Fibroblast of lung (primary cell): Measurements from ENCODE around the gene STXBP6. TPM values are rescaled to one million over a fixed set of nuclear protein-coding genes. Genes with fewer than 3 reads are reported as not detected.

Source experiments
- DNase-seq, 2 donors: peaks; one replicate each; pipeline versions ENCODE4 v3.0.0 to v3.0.0-alpha.2; 2010; ENCODE audit warnings: low read depth in 2 of 2
- H2AFZ ChIP-seq: 2 replicates; pipeline ENCODE4 v1.5.1; 2012; ENCODE audit warnings: low read length, control low read depth, inconsistent platforms
- H3K27ac ChIP-seq: 2 replicates; pipeline ENCODE4 v1.5.1; 2011; ENCODE audit warnings: low read length, control low read depth; ENCODE audit not compliant: insufficient read depth
- H3K27me3 ChIP-seq: 2 replicates; pipeline ENCODE4 v1.5.1; 2011; ENCODE audit warnings: mild to moderate bottlenecking, low read length; ENCODE audit not compliant: control insufficient read depth, insufficient read depth
- H3K36me3 ChIP-seq: 2 replicates; pipeline ENCODE4 v1.5.1; 2011; ENCODE audit warnings: low read length; ENCODE audit not compliant: control insufficient read depth, insufficient read depth
- H3K4me1 ChIP-seq: 2 replicates; pipeline ENCODE4 v1.5.1; 2011; ENCODE audit warnings: low read length; ENCODE audit not compliant: control insufficient read depth, insufficient read depth; ENCODE audit errors: extremely low read depth
- H3K4me2 ChIP-seq: 2 replicates; pipeline ENCODE4 v1.5.1; 2011; ENCODE audit warnings: low read length, control low read depth; ENCODE audit not compliant: insufficient read depth; ENCODE audit errors: extremely low read depth
- H3K4me3 ChIP-seq, 4 experiments: fragments of 200-600 bp in 1 of 4; sonication (generic) in 1 of 4; replicated peaks in 1 of 4; 2 replicates each; pipeline ENCODE4 v1.5.1; 2011 to 2016; ENCODE audit warnings: low read length in 4 of 4, low read depth in 3 of 4, mild to moderate bottlenecking in 3 of 4, control low read depth in 2 of 4, inconsistent platforms in 1 of 4, mixed read lengths in 1 of 4; ENCODE audit not compliant: insufficient read depth in 1 of 4; ENCODE audit errors: control extremely low read depth in 1 of 4
- H3K79me2 ChIP-seq: 2 replicates; pipeline ENCODE4 v1.5.1; 2012; ENCODE audit warnings: mild to moderate bottlenecking, low read length, inconsistent platforms; ENCODE audit not compliant: control insufficient read depth, insufficient read depth
- H3K9ac ChIP-seq: 2 replicates; pipeline ENCODE4 v1.5.1; 2011; ENCODE audit warnings: mild to moderate bottlenecking, low read length, control low read depth; ENCODE audit not compliant: insufficient read depth
- H3K9me3 ChIP-seq: 2 replicates; pipeline ENCODE4 v1.5.1; 2012; ENCODE audit warnings: low read depth, low read length; ENCODE audit not compliant: control insufficient read depth, insufficient read depth
- H4K20me1 ChIP-seq: 2 replicates; pipeline ENCODE4 v1.5.1; 2011; ENCODE audit warnings: low read length; ENCODE audit not compliant: control insufficient read depth, insufficient read depth; ENCODE audit errors: extremely low read depth
- CTCF ChIP-seq, 2 donors: IDR thresholded peaks in 1 of 2; conservative IDR thresholded peaks in 1 of 2; 1 replicate in 1 of 2; 2 replicates in 1 of 2; pipeline ENCODE4 v1.5.1; 2011 to 2012; ENCODE audit warnings: low read length in 2 of 2, control low read depth in 1 of 2, inconsistent platforms in 1 of 2, low read depth in 1 of 2, mild to moderate bottlenecking in 1 of 2
- EZH2 ChIP-seq: IDR thresholded peaks from 2 replicates; pipeline ENCODE4 v1.5.1; 2012; ENCODE audit warnings: low read length, control low read depth, mild to moderate bottlenecking; ENCODE audit errors: missing control alignments
- polyA plus RNA-seq, 2 donors: library from polyadenylated mRNA; depleted of rRNA in 1 of 2; stranded (reverse) in 1 of 2; unstranded in 1 of 2; fragments of >200 nt; gene quantifications; 2 replicates each; pipeline ENCODE4 v1.2.1, GENCODE V29; 2011 to 2012; ENCODE audit warnings: missing spikeins in 1 of 2
- total RNA-seq: library from RNA; depleted of rRNA; stranded (reverse); fragments of >200 nt; gene quantifications from 2 replicates; pipeline ENCODE4 v1.2.1, GENCODE V29; 2014

STXBP6 gene
- total and polyA plus RNA-seq, 2 donors (not counting 1 experiment from before 2014, with no cell fraction given) = 4.5 to 17.8 TPM

- TF ChIP-seq EZH2 = no peak
- no peak overlapping the region for H3K27ac ChIP-seq
- H3K79me2 ChIP-seq = no peaks in the 10 kb centered on the region
- no peak overlapping the region for H3K9ac ChIP-seq
- no peak overlapping the region for H3K4me3 ChIP-seq
- no peaks in the 10 kb centered on the region for H3K27me3 ChIP-seq
- no peaks in the 10 kb centered on the region for H3K4me1 ChIP-seq
- H3K9me3 ChIP-seq = no peaks in the 10 kb centered on the region
- H4K20me1 ChIP-seq = no peaks in the 10 kb centered on the region
- H3K4me2 ChIP-seq = no peak overlapping the region
- no peak overlapping the region for H2AFZ ChIP-seq
- H3K36me3 ChIP-seq = no peaks in the 10 kb centered on the region
- DNase-seq = peak in 1 of 2 donors; percentile 80
Measured at GRCh38 chr14:24887623-24888304, 162.2 kb downstream of the STXBP6 start.

GRCh38 chr14:24885410-24885913, 164.5 kb downstream of the STXBP6 start:
- Histone ChIP-seq H2AFZ (no peak overlapping the region), H3K27me3 (no peaks in the 10 kb centered on the region), H3K4me3 (no peak overlapping the region), H4K20me1 (no peaks in the 10 kb centered on the region), H3K79me2 (no peaks in the 10 kb centered on the region), H3K9me3 (no peaks in the 10 kb centered on the region), H3K9ac (no peak overlapping the region), H3K27ac (no peak overlapping the region), H3K4me2 (no peak overlapping the region), H3K4me1 (no peaks in the 10 kb centered on the region), H3K36me3 (no peaks in the 10 kb centered on the region)
- no peak for DNase-seq
- TF ChIP-seq CTCF (conservative IDR thresholded peaks at IDR 0.05 in 1 of 2, IDR thresholded peaks at IDR 0.05 in 1 of 2; ENCODE audit: low read depth in 1 of 2, low read length in 2 of 2) = no peak
- TF ChIP-seq EZH2 = no peak

- no peak overlapping the region for H3K27ac ChIP-seq
- no peaks in the 10 kb centered on the region for H4K20me1 ChIP-seq
- no peaks in the 10 kb centered on the region for H3K4me1 ChIP-seq
- no peak for TF ChIP-seq EZH2
- no peak for TF ChIP-seq CTCF (conservative IDR thresholded peaks at IDR 0.05 in 1 of 2, IDR thresholded peaks at IDR 0.05 in 1 of 2; ENCODE audit: low read depth in 1 of 2, low read length in 2 of 2)
- H3K79me2 ChIP-seq = no peaks in the 10 kb centered on the region
- H3K36me3 ChIP-seq = no peaks in the 10 kb centered on the region
- no peak overlapping the region for H3K4me3 ChIP-seq
- no peaks in the 10 kb centered on the region for H3K27me3 ChIP-seq
- DNase-seq = no peak
- no peak overlapping the region for H3K4me2 ChIP-seq
- H3K9me3 ChIP-seq = no peaks in the 10 kb centered on the region
- no peak overlapping the region for H2AFZ ChIP-seq
- no peak overlapping the region for H3K9ac ChIP-seq
Measured at GRCh38 chr14:24883576-24883975, 166.4 kb downstream of the STXBP6 start.
